HG03064 (cell line): Measurements from ENCODE around the gene REEP6.
A peak's percentile ranks its signal among the peaks of the same experiment; 100 is the strongest.
"Not testable (repeated sequence)": the region's sequence is repeated elsewhere in the genome, so short reads cannot be mapped to it uniquely, and the experiment has no call there.

ENCODE experiments used
- ATAC-seq: cut with Tn5 transposase; IDR thresholded peaks from one replicate; pipeline ENCODE4 v1.9.1; 2021; ENCODE audit warnings: low read depth; ENCODE audit not compliant: unreplicated experiment

Gene REEP6

GRCh38 chr19:1471515-1472160 lies 19.3 kb upstream of the REEP6 start:
- no peak for ATAC-seq

DNA sequence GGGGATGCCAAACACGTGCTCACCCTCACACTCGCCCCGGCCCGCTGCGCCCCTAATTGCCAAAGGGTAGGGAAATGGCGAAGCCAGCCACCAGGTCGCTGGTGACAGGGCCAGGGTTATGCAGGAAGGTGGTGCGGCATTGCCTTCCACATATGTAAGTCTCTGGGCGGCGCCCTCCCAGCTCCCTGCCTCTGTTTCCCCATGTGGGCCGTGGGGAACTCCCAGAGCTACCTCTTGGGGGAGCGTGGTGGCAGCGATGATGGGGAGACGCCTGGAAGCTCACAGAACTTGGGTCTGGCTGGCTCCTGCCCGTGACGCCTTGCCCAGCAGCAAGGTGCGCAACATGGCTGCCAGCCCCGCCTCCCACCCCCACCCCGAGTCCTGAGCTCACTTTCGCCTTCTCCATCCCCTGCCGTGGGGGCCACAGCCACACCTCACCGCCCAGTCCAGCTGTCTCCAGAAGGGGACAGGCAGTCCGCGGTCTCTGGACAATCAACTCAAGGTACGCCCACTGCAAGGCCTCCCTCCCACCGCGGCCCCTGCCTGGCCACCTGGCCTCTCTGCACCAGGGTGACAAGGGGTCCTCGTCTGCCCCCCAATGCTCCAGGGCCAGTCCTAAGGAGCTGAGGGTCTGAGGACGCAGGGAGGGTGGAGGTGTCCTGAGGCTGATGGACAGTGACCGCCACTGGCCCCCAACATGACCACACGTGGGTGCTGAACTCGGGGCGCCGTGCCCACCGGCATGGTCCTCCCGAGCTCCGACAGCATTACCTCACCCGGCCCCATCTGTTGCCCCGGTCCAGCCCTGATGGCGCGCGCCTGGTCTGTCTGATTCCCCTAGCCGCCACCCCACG lies 18.5 kb upstream of the REEP6 start:
- ATAC-seq = no peak

DNA sequence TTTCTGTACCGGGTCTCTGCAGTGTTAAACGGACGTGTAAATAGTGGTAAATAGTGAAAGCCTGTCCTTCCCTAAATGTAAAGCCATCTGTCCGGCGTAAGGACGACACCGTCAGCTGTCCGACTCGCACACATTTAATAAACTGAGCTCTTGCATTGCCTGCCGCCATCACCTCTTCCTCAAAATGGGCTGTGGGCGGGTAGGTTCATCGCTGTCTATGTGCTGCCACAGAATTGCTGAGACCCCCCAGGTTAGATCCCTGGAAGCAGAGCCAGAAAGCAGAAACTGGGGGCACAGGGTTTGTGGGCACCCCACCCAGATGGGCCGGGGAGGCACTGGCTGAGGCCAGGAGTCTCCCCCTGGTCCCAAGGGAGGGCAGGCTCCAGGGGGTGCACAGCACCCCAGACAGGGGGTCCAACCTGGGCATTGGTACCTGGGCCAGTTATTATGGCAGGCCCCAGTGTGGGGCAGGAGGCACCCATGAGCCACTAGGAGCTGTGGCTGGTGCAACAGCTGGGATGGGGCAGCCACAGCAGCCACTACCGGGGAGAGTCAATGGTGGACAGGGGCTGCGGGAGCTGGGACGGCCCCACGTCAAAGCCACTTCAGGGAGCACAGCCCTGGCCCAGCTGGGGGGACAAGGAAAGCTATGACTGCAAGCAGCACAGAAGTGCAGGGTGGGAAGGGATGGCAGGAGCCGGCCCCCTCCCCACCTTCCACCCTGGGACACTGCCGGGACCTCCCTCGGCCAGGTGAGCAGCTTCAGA lies 17.7 kb upstream of the REEP6 start:
- no peak for ATAC-seq

- ATAC-seq = no peak
Observed at GRCh38 chr19:1474011-1474764, 16.8 kb upstream of the REEP6 start.

- ATAC-seq = no peak
Observed at GRCh38 chr19:1474765-1475351, 16.1 kb upstream of the REEP6 start.

DNA sequence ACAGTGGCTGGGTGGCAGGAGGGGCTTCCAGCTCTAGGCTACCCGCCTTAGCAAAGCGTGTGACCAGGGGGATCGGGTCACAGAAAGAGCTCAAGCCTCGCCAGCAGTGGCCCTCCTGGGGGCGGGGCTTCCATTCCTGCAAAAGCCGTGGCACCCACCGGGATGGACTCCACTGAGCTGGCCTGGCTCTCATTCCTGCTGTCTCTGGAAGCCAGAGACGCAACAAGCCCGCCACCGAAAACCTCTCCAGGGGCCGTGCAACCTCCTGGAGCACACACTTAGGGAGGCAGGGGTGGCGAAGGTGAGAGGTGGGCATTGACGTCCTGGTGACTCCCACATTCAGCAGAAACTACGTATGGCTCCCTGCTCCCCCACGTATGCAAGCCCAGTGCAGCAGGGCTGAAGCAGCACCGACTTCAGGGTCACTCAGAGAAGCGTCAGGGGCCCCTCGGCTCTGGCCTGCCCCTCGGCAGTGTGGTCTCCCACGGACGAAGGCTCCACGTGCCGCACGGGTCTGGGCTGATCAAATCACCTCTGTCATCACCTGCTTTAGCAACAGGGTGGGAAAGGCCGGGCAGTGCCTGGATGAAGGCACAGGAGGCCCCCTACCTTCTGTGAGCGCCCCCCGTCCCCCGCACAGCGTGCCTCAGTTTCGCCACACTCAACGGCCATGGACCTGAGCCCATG lies 15.1 kb upstream of the REEP6 start:
- no peak for ATAC-seq

DNA sequence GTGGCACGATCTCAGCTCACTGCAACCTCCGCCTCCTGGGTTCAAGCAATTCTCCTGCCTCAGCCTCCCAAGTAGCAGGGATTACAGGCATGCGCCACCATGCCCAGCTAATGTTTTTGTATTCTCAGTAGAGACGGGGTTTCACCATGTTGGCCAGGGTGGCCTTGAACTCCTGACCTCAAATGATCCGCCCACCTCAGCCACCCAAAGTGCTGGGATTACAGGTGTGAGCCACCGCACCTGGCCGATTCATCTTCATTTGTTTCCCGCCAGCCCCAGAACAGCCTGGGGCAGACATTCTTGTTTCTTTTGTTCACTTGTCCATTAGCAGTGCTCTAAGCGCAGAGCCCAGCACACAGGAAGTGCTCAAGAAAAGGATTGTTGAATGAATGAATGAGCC lies 13.9 kb upstream of the REEP6 start:
- ATAC-seq = not testable (repeated sequence)

- ATAC-seq = peak; percentile 68
Observed at GRCh38 chr19:1478934-1479707, 11.9 kb upstream of the REEP6 start, which contains the start of gene C19orf25. C19orf25 (minus strand) TSS chr19:1479215; CDS start chr19:1478903, 312 bp downstream.

GRCh38 chr19:1481224-1481892 lies 9.6 kb upstream of the REEP6 start:
- ATAC-seq = no peak

DNA sequence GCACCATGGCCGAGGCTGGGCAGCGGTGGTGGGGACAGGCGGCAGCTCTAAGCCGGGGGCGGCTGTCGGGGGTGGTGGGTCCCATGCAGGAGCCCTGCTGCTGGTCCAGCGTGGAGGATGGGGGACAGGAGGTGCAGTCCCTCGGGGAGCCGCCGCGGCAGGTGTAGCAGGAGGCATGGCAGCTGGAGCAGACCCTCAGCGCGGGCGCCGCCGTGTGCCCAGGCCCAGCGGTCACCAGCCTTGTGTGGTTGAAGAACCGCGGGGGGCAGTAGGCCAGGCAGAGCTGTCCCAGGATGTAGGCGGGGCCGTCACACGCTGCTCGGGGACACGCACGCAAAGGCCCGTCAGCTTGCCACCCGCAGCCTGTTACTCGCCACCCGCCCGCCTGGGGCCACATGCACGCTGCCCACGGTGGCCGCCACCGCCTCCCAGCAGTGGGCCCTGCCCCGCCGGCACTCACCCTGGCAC lies 9.1 kb upstream of the REEP6 start:
- ATAC-seq = no peak

DNA sequence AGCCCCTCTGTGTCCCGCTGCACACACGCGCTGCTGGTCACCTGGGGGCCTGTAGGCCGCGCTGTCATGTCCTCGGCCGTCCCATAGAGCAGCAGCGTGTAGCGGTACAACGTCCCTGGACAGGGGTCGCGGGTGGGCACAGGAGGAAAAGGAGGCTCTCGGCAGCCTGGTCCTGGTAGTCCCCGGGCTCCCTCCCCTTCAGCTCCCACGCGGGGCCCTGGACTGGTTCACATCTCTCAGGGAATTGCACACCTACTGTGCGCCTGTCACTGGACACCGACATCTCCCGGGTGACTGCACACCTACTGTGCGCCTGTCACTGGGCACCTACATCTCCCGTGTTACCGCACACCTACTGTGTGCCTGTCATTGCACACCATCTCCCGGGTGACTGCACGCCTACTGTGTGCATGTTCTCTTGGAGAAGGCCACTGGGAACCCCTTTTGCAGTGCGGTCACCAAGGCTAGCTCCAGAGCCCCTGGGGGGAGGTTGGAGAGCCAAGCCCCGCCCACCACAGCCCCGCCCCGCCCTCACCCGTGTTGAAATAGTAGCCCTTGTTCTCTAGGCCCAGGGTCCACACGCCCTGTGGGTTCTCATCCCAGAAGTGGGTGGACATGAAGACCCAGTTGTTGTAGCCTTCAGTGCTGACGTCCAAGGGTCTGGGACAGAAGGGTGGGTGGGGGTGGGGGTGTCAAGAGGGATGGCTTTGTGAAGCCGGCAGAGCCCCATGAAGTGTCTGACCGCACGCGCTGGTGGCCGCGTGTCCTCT lies 8.4 kb upstream of the REEP6 start:
- ATAC-seq = no peak

DNA sequence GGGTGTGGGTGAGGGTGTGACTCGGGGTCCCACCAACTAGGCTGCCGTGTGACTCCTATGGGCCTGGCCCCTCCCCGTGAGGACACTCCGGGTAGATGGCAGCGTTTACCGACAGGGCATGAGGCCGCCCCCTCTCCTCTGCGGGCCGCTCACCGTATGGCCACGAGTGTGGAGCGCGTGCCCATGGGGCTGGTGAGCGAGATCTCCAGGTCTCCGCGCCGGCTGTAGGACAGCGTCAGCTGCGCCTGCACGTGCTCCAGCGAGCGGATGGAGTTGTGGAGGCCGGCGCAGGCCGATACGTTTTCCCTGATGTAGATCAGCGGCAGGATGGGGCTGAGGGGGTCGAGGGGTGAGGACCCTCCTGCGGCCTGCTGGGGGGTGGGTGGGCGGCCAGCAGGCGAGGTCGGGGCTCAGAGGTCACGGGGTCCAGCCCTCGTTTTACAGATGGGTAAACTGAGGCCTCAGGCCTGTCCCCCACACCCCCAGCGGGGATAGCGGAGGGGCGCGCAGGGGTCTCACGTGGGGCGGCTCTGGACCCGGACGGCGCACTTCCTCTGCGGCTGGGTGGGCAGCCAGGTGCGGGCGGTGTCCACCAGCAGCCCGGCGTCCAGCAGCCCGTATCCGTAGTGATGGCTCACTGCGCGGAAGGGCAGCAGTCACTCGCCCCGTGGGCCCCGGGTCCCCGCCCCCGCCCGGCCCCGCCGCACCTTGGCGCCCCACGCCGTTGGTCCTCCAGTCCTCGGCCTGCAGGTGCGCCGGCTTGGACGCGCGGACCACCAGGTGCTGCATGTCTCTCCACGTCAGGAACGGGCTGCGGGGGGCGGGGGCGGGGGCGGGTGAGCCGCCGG lies 7.6 kb upstream of the REEP6 start:
- no peak for ATAC-seq

GRCh38 chr19:1483979-1484428 lies 7.0 kb upstream of the REEP6 start:
- no peak for ATAC-seq

- no peak for ATAC-seq
Observed at GRCh38 chr19:1486720-1487575, 4.0 kb upstream of the REEP6 start.

GRCh38 chr19:1487576-1488281 lies 3.3 kb upstream of the REEP6 start:
- no peak for ATAC-seq
